Esophagus squamous epithelium (tissue), 5 donors: Measurements from ENCODE around the gene HS2ST1. TPM values are rescaled to one million over a fixed set of nuclear protein-coding genes. Genes with fewer than 3 reads are reported as not detected.

Experiments used
- DNase-seq: peaks from one replicate; lab custom pipeline; 2025; lab: John Stamatoyannopoulos, UW
- H3K27ac ChIP-seq, 4 donors: fragments of 200-600 bp; sonication (generic); one replicate each; pipeline ENCODE4 v1.5.1; 2016 to 2019; ENCODE audit warnings: mild to moderate bottlenecking in 1 of 4
- H3K27me3 ChIP-seq, 4 donors: fragments of 200-600 bp; sonication (generic); 1 replicate in 3 of 4; 2 replicates in 1 of 4; pipeline versions ENCODE4 v1.5.1 to v1.6.0; 2017 to 2021; ENCODE audit warnings: antibody characterized with exemption in 1 of 4
- H3K36me3 ChIP-seq, 3 donors: fragments of 200-600 bp; sonication (generic); one replicate each; pipeline ENCODE4 v1.5.1; 2016 to 2019
- H3K4me1 ChIP-seq, 3 donors: fragments of 200-600 bp; sonication (generic); one replicate each; pipeline ENCODE4 v1.5.1; 2017 to 2019
- H3K4me3 ChIP-seq, 4 donors: fragments of 200-600 bp; sonication (generic); 1 replicate in 3 of 4; 2 replicates in 1 of 4; pipeline ENCODE4 v1.5.1; 2016 to 2019; ENCODE audit warnings: mild to moderate bottlenecking in 2 of 4, moderate library complexity in 1 of 4
- H3K9me3 ChIP-seq, 3 donors: fragments of 200-600 bp; sonication (generic); one replicate each; pipeline ENCODE4 v1.5.1; 2016 to 2019
- CTCF ChIP-seq, 6 experiments: fragments of 450-650 bp in 4 of 6; fragments of 200-600 bp in 2 of 6; sonication (generic) in 2 of 6; IDR thresholded peaks; one replicate each; pipeline ENCODE4 v1.5.1; 2016 to 2019; ENCODE audit warnings: antibody characterized with exemption in 6 of 6, mild to moderate bottlenecking in 4 of 6, moderate library complexity in 4 of 6
- POLR2A ChIP-seq, 4 donors: fragments of 450-650 bp; IDR thresholded peaks; one replicate each; pipeline ENCODE4 v1.6.1; 2017; ENCODE audit warnings: antibody characterized with exemption in 4 of 4, mild to moderate bottlenecking in 4 of 4, moderate library complexity in 3 of 4
- WGBS, 2 donors: methylation state at CpG; one replicate each; pipeline ENCODE4 v1.1.5; 2018; 5-methylcytosine and 5-hydroxymethylcytosine counted together
- intact Hi-C: fragments of 100-400 bp; cut with DNase I; formaldehyde crosslinking; loops from one replicate; pipeline ENCODE4 v1.15.0; 2022
- total RNA-seq, 4 donors: library from RNA; depleted of rRNA; stranded (reverse); fragments of >200 nt; gene quantifications; one replicate each; pipeline ENCODE4 v1.1.0, GENCODE V29; 2016
- donor health status: DM: yes; HTN: yes; CAD: no.

The HS2ST1 gene
- total RNA-seq, 4 donors from 2014 or later: 5.3 to 10.5 (median 9.1) TPM

GRCh38 chr1:86925742-86926141 lies 11.3 kb downstream of the HS2ST1 start:
- Histone ChIP-seq H3K4me1 (peaks cover 0 to 11% (median 5%) of the 10 kb centered on the region in 3 donors), H3K27me3 (no peaks in the 10 kb centered on the region), H3K4me3 (no peak overlapping the region), H3K9me3 (peaks cover 0 to 20% (median 7%) of the 10 kb centered on the region in 3 donors), H3K36me3 (no peaks in the 10 kb centered on the region), H3K27ac (no peak overlapping the region)
- 94 to 95% methylated on average over 1 of the region's 1 CpG for WGBS, 2 donors
- no peak for DNase-seq
- TF ChIP-seq CTCF (IDR thresholded peaks at IDR 0.05): no peak
- TF ChIP-seq POLR2A (IDR thresholded peaks at IDR 0.05): no peak
- intact Hi-C loops: no loop called here

DNA sequence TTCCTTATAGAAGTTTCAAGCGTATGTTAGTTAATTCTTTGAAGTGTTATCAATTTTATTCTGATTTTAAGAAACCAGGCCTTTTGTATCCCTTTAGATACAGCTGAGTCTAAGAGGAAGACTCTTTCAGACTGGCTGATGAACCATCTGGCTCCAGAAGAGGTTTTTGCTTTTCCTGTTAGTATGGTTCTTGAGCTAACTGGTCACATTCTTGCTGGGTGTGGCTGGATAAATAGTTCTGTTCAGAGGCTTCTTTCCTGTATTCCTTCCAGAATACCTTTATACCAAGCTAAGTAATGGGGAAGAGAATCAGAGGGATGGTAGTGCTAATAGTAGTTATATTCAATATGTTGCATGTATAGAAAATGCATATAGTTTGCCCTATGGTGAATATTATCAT lies 12.4 kb downstream of the HS2ST1 start:
- WGBS, 2 donors: 92 to 100% methylated on average over 1 of the region's 1 CpG
- no peak for TF ChIP-seq CTCF (IDR thresholded peaks at IDR 0.05)
- no peak for TF ChIP-seq POLR2A (IDR thresholded peaks at IDR 0.05)
- no peaks in the 10 kb centered on the region for H3K36me3 ChIP-seq
- DNase-seq: no peak
- no peak overlapping the region for H3K27ac ChIP-seq
- H3K4me1 ChIP-seq: peaks cover 0 to 11% (median 5%) of the 10 kb centered on the region in 3 donors
- no peaks in the 10 kb centered on the region for H3K27me3 ChIP-seq
- no peak overlapping the region for H3K4me3 ChIP-seq
- H3K9me3 ChIP-seq: peaks cover 0 to 20% (median 7%) of the 10 kb centered on the region in 3 donors
- intact Hi-C loops: no loop called here

DNA sequence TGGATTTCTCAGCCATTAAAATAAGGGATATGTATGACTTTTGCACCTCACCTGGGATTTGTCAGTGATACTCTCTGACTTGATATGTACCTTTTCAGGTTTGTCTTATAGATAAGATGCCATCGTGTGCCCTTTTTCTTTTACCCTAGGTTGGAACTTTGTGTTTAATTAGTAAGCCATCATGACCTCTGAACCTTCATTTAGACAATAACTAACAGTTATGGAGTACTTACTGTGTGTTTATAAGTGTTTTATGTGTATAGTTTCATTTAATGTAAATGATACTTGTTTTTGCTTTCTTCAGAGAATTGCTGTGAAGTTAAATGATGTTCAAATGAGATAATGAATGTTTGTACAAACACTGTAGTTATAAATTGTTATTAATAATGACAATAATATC lies 14.4 kb downstream of the HS2ST1 start:
- H3K4me1 ChIP-seq: peaks cover 0 to 11% (median 5%) of the 10 kb centered on the region in 3 donors
- DNase-seq: no peak
- H3K27ac ChIP-seq: no peak overlapping the region
- no peak overlapping the region for H3K4me3 ChIP-seq
- H3K9me3 ChIP-seq: peaks cover 0 to 8% (median 0%) of the 10 kb centered on the region in 3 donors
- H3K36me3 ChIP-seq: no peaks in the 10 kb centered on the region
- intact Hi-C loops: no loop called here
- no peaks in the 10 kb centered on the region for H3K27me3 ChIP-seq
- TF ChIP-seq POLR2A (IDR thresholded peaks at IDR 0.05) (no peak), CTCF (IDR thresholded peaks at IDR 0.05) (no peak)
- 76 to 79% methylated on average over 1 of the region's 1 CpG for WGBS, 2 donors

- 94 to 96% methylated on average over 3 of the region's 3 CpGs for WGBS, 2 donors
- H3K27ac ChIP-seq: no peak overlapping the region
These were observed 18.6 kb downstream of the HS2ST1 start for GRCh38 chr1:86933051-86933450.

More at GRCh38 chr1:86933051-86933450, 18.6 kb downstream of the HS2ST1 start:
- no peak overlapping the region for H3K4me3 ChIP-seq
- no peaks in the 10 kb centered on the region for H3K27me3 ChIP-seq
- H3K9me3 ChIP-seq: no peaks in the 10 kb centered on the region
- H3K4me1 ChIP-seq: no peaks in the 10 kb centered on the region
- TF ChIP-seq CTCF (IDR thresholded peaks at IDR 0.05) (no peak), POLR2A (IDR thresholded peaks at IDR 0.05) (no peak)
- no peak for DNase-seq
- H3K36me3 ChIP-seq: no peaks in the 10 kb centered on the region
- intact Hi-C loops: no loop called here
